HG03558 (cell line): ENCODE measurements around the gene STEAP2.

Experiments used
- ATAC-seq: cut with Tn5 transposase; IDR thresholded peaks from one replicate; pipeline ENCODE4 v1.9.1; 2021; ENCODE audit warnings: moderate number of reproducible peaks; ENCODE audit not compliant: unreplicated experiment; ENCODE audit errors: extremely low read depth

The STEAP2 gene

DNA sequence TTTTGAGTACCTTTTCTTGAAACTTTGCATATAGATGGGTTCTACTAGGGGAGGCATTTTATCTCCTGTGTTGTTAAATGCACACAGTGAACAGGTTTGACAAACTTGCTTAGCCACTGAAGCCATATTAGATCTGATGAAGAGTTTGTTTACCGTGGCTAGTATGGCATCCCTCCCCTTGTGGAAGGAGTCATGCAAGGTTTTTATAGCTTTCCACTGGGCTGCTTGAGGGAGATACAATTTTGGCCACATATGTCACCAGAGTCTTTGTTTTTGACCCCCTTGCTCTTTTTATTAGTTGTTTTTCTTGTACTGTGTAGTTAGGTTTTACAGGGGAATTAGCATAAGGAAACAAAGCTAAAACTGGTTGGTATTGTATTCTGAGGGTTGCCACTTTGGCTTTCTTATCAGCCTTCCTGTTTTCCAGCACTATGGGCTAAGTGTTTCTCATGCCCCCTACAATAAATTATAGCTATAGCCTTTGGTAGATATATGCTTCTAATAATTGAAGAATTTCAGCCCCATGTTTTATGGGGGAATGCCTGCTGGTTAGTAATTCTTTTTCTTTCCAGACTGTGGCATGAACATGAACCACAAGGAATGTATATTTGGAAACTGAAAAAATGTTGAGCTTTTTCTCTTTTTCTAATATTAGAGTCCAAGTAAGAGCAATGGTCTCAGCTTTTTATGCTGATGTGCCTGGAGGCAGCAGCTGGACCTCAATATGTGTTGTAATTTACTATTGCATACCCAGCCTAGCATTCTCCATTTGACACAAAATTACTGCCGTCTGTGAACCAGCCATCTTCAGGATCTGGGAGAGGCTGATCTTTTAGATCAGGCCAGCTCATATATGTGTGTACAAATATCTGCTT, 18.4 kb upstream of the STEAP2 start:
- ATAC-seq: no peak

DNA sequence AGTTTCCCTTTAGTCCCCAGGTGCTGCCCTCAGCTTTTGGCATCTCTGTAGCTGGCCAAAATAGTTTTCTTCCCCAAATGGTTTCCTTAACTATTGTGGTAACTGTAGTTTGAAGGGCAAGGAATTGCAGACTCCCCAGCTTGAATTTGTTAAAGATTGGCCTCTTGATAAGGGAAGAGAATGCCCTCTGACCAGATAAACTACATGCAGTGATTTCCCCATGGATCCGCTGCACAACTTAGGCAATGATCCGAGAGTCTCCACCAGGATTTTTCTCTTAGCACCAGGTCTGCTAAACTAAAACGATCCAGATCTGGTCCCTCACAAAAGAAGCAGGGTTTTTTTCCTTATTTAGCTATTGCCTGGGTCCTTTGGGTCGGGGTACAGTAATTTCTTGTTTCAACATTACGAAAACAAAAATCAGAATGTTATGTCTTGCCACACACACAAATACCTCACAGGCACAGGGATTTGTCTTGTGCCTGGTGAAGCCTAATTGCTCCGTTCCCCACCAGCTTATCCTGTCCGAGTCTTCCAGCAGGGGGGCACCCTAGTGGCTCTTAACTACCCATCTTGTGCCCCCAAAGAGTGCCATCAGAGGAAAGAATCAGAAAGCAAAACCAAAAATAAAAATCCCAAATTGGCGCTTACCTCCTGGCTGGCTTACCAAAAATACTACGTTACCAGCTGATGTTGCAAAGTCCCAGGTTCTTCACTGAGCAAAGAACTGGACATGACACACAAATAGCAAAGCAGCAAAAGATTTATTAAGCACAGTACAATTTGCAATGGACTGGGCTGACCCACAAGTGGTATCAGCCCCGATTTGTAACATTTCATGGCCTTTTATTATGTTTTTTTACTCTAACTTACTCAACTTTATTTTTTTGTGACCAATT, 16.4 kb upstream of the STEAP2 start:
- no peak for ATAC-seq

GRCh38 chr7:90201500-90202195, 9.9 kb upstream of the STEAP2 start:
- ATAC-seq: no peak

DNA sequence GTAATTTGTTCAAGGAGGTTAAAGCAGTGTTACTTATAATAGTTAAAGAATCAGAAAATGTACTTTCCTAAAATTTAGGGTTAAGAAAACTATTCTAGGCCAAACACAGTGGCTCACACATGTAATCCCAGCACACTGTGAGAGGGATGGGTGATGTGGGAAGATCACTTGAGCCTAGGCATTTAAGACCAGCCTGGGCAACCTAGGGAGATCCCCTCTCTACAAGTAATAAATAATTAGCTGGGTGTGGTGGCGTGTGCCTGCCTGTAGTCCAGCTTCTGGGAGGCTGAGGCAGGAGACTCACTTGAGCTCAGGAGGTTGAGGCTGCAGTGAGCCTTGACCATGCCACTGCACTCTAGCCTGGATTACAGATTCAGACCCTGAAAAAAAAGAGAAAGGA, 3.6 kb upstream of the STEAP2 start:
- ATAC-seq: no peak

DNA sequence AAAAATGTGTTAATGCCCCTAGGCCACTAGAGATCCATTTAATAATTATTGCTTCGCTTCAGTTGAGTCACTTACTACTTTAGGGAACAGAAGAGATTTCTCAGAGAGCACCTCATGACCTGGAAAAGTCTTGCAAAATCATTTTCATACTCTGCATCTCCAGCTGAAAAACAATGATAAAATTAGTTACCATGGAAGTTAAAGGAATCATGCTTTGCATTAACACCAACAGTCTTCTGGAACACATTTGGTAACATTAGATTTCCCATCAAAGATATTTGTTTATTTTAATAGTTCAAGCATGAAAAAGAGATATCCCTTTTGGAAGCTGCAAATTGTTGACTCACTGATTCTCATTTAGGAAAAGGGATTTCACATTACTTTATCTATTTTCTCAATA, 1.8 kb upstream of the STEAP2 start:
- ATAC-seq: no peak

DNA sequence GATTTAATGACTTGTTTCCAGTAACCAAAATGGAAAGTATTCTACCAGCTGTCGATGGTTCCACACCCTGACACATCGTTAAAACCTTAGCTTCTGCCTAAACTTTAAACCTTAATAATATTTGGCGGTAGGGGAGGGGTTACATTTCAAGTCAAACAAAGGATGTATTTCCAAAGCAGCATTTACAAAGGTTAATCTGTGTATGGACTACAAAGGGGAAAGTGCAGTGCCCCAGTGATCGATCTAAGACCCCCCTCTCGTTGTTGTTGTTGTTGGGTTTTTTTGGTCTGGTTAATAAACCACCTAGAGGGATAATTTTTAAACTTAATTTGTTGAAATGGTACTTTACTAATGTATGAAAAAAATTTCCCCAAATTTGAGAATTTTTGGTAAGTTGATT, 1.1 kb upstream of the STEAP2 start:
- no peak for ATAC-seq

GRCh38 chr7:90210981-90211380, 559 bp upstream of the STEAP2 start:
- ATAC-seq: no peak

DNA sequence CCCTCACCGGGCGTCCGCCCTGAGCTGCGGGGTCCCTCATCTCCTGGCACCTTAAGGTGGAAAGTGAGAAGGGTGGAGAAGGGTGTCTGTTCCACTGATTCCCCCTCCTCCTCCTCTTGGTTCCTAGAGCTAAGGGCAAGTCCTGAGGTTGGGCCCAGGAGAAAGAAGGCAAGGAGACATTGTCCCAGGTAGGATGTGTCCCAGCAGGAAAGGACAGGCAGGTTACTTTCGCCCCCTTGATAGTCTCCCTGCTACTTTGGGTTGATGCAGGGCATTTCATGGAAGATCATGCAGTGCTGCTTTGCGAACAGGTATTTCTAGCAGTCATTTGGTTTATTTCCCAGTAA, 582 bp downstream of the STEAP2 start:
- no peak for ATAC-seq

GRCh38 chr7:90213521-90213920, 2.0 kb downstream of the STEAP2 start:
- no peak for ATAC-seq

DNA sequence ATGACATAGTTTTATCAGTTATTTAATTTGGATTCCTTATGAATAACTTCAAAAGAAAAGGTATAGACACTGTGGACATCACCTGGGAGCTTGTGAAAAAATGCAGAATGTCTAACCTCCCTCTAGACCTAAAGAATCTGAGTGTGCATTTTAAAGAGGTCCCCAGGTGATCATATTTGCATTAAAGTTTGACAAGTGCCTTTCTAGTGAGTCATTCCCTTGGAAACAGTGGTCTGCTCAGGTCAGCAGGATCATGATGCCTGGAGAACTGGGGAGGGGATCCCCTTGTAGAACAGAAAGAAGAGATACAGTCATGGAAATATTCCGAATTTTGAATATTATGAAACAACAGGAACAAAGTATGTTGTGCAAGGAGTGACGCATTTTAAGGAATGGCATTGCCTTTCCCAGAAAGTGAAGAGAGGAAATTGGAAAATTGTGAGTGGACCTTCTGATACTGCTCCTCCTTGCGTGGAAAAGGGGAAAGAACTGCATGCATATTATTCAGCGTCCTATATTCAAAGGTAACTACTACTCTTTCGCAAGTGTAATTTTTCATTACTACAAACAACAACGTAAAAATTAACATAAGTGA, 4.6 kb downstream of the STEAP2 start:
- no peak for ATAC-seq

- no peak for ATAC-seq
These were observed 5.2 kb downstream of the STEAP2 start for GRCh38 chr7:90216771-90217170.

GRCh38 chr7:90222390-90222789, 10.8 kb downstream of the STEAP2 start:
- ATAC-seq: no peak

- no peak for ATAC-seq
These were observed 11.5 kb downstream of the STEAP2 start for GRCh38 chr7:90222811-90223725.

- no peak for ATAC-seq
These were observed 12.7 kb downstream of the STEAP2 start for GRCh38 chr7:90224195-90224594.

- no peak for ATAC-seq
These were observed 13.6 kb downstream of the STEAP2 start for GRCh38 chr7:90225181-90225580.

DNA sequence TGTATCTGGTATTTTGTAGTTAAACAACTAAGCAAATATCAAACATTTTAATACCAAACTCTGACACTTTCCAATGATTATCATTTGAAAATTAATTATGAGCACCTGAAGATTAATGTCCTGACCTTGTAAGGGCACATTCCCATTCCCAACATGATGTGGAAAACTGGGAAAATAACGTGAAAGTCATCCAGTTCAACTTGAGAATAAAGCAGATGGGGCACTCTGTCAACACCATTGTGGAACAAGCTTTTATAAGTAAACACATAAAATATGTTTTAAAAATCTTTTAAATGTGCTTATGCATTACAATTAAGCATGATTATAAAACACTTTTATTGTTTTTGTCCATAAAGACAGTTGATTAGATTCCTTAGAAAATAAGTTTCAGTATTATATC, 14.1 kb downstream of the STEAP2 start:
- no peak for ATAC-seq

- no peak for ATAC-seq
These were observed 15.7 kb downstream of the STEAP2 start for GRCh38 chr7:90227259-90227658.

GRCh38 chr7:90229682-90230081, 18.1 kb downstream of the STEAP2 start:
- no peak for ATAC-seq

- no peak for ATAC-seq
These were observed 19.3 kb downstream of the STEAP2 start for GRCh38 chr7:90230834-90231233.
